Hepatocyte (in vitro differentiated cells): ENCODE data around the gene ZNF350. TPM values are rescaled to one million over a fixed set of nuclear protein-coding genes. Genes with fewer than 3 reads are reported as not detected.
"Not testable (repeated sequence)": the region's sequence is repeated elsewhere in the genome, so short reads cannot be mapped to it uniquely, and the experiment has no call there.

ENCODE experiments used
- DNase-seq: peaks from one replicate; pipeline ENCODE4 v3.0.0-alpha.2; 2016; ENCODE audit warnings: low spot score
- H2AFZ ChIP-seq: fragments of 200-600 bp; sonication (generic); 2 replicates; pipeline ENCODE4 v1.6.0; 2016; ENCODE audit warnings: antibody characterized with exemption, mild to moderate bottlenecking
- H3K27ac ChIP-seq: fragments of 200-600 bp; sonication (generic); 2 replicates; pipeline ENCODE4 v1.5.1; 2016; ENCODE audit warnings: mild to moderate bottlenecking
- H3K27me3 ChIP-seq: fragments of 200-600 bp; sonication (generic); 2 replicates; pipeline ENCODE4 v1.6.1; 2016
- H3K36me3 ChIP-seq: fragments of 200-600 bp; sonication (generic); replicated peaks from 2 replicates; pipeline ENCODE4 v1.5.1; 2016; ENCODE audit warnings: low read depth; ENCODE audit not compliant: insufficient read depth
- H3K4me1 ChIP-seq: fragments of 200-600 bp; sonication (generic); 2 replicates; pipeline ENCODE4 v1.5.1; 2016; ENCODE audit warnings: mild to moderate bottlenecking, moderate library complexity; ENCODE audit not compliant: insufficient read depth
- H3K4me2 ChIP-seq: fragments of 200-600 bp; sonication (generic); 2 replicates; pipeline ENCODE4 v1.6.0; 2016
- H3K4me3 ChIP-seq: fragments of 200-600 bp; sonication (generic); 2 replicates; pipeline ENCODE4 v1.5.1; 2016; ENCODE audit warnings: mild to moderate bottlenecking
- H3K79me2 ChIP-seq: fragments of 200-600 bp; sonication (generic); 2 replicates; pipeline ENCODE4 v1.6.0; 2017; ENCODE audit warnings: mild to moderate bottlenecking
- H3K9me2 ChIP-seq: fragments of 200-600 bp; sonication (generic); replicated peaks from 2 replicates; pipeline ENCODE4 v1.6.0; 2017; ENCODE audit warnings: mild to moderate bottlenecking; ENCODE audit not compliant: insufficient read depth
- H3K9me3 ChIP-seq: fragments of 200-600 bp; sonication (generic); 2 replicates; pipeline ENCODE4 v1.5.1; 2016; ENCODE audit warnings: low read depth, mild to moderate bottlenecking
- H4K20me1 ChIP-seq: fragments of 200-600 bp; sonication (generic); 2 replicates; pipeline ENCODE4 v1.6.0; 2016; ENCODE audit warnings: mild to moderate bottlenecking; ENCODE audit not compliant: insufficient read depth, poor library complexity, severe bottlenecking
- CTCF ChIP-seq: fragments of 200-600 bp; sonication (generic); IDR thresholded peaks from 2 replicates; pipeline ENCODE4 v1.5.1; 2016; ENCODE audit warnings: antibody characterized with exemption, mild to moderate bottlenecking; ENCODE audit not compliant: poor library complexity
- EZH2 ChIP-seq: fragments of 200-600 bp; sonication (generic); IDR thresholded peaks from 2 replicates; pipeline ENCODE4 v1.6.1; 2016; ENCODE audit warnings: antibody characterized with exemption, mild to moderate bottlenecking, borderline replicate concordance
- EZH2phosphoT487 ChIP-seq: fragments of 200-600 bp; sonication (generic); IDR thresholded peaks from one replicate; pipeline ENCODE4 v1.6.1; 2018; ENCODE audit warnings: antibody characterized with exemption, mild to moderate bottlenecking, low read depth, moderate library complexity; ENCODE audit not compliant: unreplicated experiment, severe bottlenecking
- WGBS: methylation state at CpG from one replicate; pipeline ENCODE4 v1.1.6; 2016; ENCODE audit warnings: low lambda C conversion rate; ENCODE audit errors: missing lambda C conversion rate; 5-methylcytosine and 5-hydroxymethylcytosine counted together
- polyA plus RNA-seq: library from polyadenylated mRNA; unstranded; fragments of >200 nt; fragmentation: Nextera tagmentation; extraction: Ambion mirVana; gene quantifications from 2 replicates; pipeline ENCODE4 v1.2.1, GENCODE V29; 2016
- total RNA-seq: library from RNA; depleted of rRNA; stranded (reverse); fragments of >200 nt; gene quantifications from 2 replicates; pipeline ENCODE4 v1.2.3, GENCODE V29; 2014

ZNF350 gene
- total and polyA plus RNA-seq, 2 experiments from 2014 or later = 4.3 to 5.0 TPM

- Histone ChIP-seq H2AFZ (no peak overlapping the region), H3K4me3 (no peak overlapping the region), H3K4me1 (no peaks in the 10 kb centered on the region), H3K4me2 (no peak overlapping the region), H3K27ac (no peak overlapping the region), H3K79me2 (no peaks in the 10 kb centered on the region), H3K36me3 (peaks cover 4% of the 10 kb centered on the region), H3K9me2 (no peaks in the 10 kb centered on the region), H3K27me3 (no peaks in the 10 kb centered on the region), H3K9me3 (peaks cover 48% of the 10 kb centered on the region), H4K20me1 (no peaks in the 10 kb centered on the region)
- no peak for DNase-seq
- 86% methylated on average over 4 of the region's 4 CpGs for WGBS
- TF ChIP-seq EZH2 = no peak
- TF ChIP-seq CTCF = no peak
- TF ChIP-seq EZH2phosphoT487 = no peak
Observed at GRCh38 chr19:51971624-51972023, 15.0 kb downstream of the ZNF350 start.

GRCh38 chr19:51970718-51971117 lies 15.9 kb downstream of the ZNF350 start:
- no peaks in the 10 kb centered on the region for H3K79me2 ChIP-seq
- H4K20me1 ChIP-seq = no peaks in the 10 kb centered on the region
- H2AFZ ChIP-seq = no peak overlapping the region
- H3K4me2 ChIP-seq = no peak overlapping the region
- H3K27ac ChIP-seq = no peak overlapping the region
- no peaks in the 10 kb centered on the region for H3K4me1 ChIP-seq
- WGBS = 90% methylated on average over 1 of the region's 1 CpG
- TF ChIP-seq EZH2 = no peak
- H3K9me3 ChIP-seq = peaks cover 52% of the 10 kb centered on the region
- peaks cover 4% of the 10 kb centered on the region for H3K36me3 ChIP-seq
- DNase-seq = no peak
- no peaks in the 10 kb centered on the region for H3K9me2 ChIP-seq
- H3K27me3 ChIP-seq = no peaks in the 10 kb centered on the region
- no peak overlapping the region for H3K4me3 ChIP-seq

GRCh38 chr19:51965583-51965982 lies 21.1 kb downstream of the ZNF350 start:
- H3K9me2 ChIP-seq = no peaks in the 10 kb centered on the region
- WGBS = 91% methylated on average over 5 of the region's 5 CpGs
- peaks cover 31% of the 10 kb centered on the region for H3K9me3 ChIP-seq
- no peak overlapping the region for H3K4me2 ChIP-seq
- H3K4me3 ChIP-seq = no peak overlapping the region
- no peak for DNase-seq
- no peak overlapping the region for H3K27ac ChIP-seq
- H2AFZ ChIP-seq = no peak overlapping the region
- H3K27me3 ChIP-seq = no peaks in the 10 kb centered on the region
- H3K4me1 ChIP-seq = no peaks in the 10 kb centered on the region
- no peaks in the 10 kb centered on the region for H3K36me3 ChIP-seq
- TF ChIP-seq CTCF (no peak), EZH2phosphoT487 (no peak), EZH2 (no peak)
- no peaks in the 10 kb centered on the region for H4K20me1 ChIP-seq
- no peaks in the 10 kb centered on the region for H3K79me2 ChIP-seq

- H3K9me2 ChIP-seq, H2AFZ ChIP-seq, H3K79me2 ChIP-seq, H3K4me3 ChIP-seq, H3K4me1 ChIP-seq, H4K20me1 ChIP-seq, H3K4me2 ChIP-seq, H3K27me3 ChIP-seq, H3K36me3 ChIP-seq: not testable (repeated sequence)
- Histone ChIP-seq H3K27ac (peak overlapping the region; percentile 85), H3K9me3 (peaks cover 17% of the 10 kb centered on the region)
- peak; percentile 11 for DNase-seq
- 25% methylated on average over 7 of the region's 7 CpGs for WGBS
Observed at GRCh38 chr19:51960621-51961233, 25.9 kb downstream of the ZNF350 start.
